HEK293 (cell line): ENCODE results near the gene ELN.

Source experiments
- CTCF ChIP-seq: fragments of 450-650 bp; formaldehyde crosslinking; IDR thresholded peaks from 2 replicates; pipeline ENCODE4 v1.5.1; 2016; ENCODE audit warnings: missing biosample characterization, missing genetic modification characterization
- ZNF549 ChIP-seq: fragments of 450-650 bp; IDR thresholded peaks from 2 replicates; pipeline ENCODE4 v1.5.1; 2018; ENCODE audit warnings: missing biosample characterization, missing genetic modification characterization, mild to moderate bottlenecking, inconsistent platforms, moderate library complexity
- ZNF623 ChIP-seq: fragments of 450-650 bp; formaldehyde crosslinking; IDR thresholded peaks from 2 replicates; pipeline ENCODE4 v1.5.1; 2016; ENCODE audit warnings: missing biosample characterization, missing genetic modification characterization

DNA sequence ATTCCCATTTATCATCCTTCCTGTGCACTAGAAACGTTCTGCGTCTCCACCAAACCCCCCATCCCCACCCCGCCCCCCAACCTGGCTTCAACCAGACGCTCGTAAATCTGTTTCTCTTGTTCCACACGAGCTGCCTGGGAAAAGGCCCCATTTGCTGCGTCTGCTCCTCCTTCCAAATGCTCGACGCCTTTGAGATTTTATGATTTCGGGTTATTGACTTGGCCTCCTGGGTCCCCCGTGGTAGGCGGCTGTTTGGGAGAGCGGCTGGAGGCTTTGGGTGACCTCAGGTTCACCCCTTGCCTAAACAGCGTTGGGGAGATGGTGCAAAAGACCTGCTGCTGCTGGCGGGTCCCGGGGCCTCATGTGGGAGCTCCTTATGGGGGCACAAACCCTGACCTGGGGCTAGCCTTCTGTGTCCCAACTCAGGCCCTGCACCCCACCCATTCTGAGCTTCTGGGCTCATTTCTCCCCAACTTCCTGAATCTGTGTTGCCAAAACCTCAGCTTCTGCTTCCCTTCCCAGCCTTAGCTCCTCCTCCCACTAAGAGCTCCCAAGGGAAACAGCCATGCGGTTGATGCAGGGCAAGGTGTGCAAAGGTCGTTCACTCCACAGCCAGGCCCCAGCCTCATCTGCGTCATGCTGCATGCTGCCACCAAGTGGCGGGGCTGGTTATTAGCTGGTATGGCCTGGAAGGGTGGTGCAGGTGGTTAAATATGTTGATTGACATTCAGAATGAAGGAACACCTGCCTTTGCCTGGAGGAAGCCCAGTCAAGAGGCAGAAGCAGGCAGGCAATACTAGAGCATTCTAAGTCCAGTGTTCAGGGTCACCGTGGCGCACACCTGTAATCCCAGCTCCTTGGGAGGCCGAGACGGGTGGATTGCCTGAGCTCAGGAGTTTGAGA lies 49.1 kb upstream of the ELN start:
- TF ChIP-seq CTCF (tag by site-specific recombination) (no peak), ZNF623 (tag by site-specific recombination) (no peak), ZNF549 (no peak)
